ENCODE data around the gene PPIB. TPM values are rescaled to one million over a fixed set of nuclear protein-coding genes. Genes with fewer than 3 reads are reported as not detected.

Gene PPIB
- total RNA-seq: 1,108 and 1,131 TPM in 2 replicates

DNA sequence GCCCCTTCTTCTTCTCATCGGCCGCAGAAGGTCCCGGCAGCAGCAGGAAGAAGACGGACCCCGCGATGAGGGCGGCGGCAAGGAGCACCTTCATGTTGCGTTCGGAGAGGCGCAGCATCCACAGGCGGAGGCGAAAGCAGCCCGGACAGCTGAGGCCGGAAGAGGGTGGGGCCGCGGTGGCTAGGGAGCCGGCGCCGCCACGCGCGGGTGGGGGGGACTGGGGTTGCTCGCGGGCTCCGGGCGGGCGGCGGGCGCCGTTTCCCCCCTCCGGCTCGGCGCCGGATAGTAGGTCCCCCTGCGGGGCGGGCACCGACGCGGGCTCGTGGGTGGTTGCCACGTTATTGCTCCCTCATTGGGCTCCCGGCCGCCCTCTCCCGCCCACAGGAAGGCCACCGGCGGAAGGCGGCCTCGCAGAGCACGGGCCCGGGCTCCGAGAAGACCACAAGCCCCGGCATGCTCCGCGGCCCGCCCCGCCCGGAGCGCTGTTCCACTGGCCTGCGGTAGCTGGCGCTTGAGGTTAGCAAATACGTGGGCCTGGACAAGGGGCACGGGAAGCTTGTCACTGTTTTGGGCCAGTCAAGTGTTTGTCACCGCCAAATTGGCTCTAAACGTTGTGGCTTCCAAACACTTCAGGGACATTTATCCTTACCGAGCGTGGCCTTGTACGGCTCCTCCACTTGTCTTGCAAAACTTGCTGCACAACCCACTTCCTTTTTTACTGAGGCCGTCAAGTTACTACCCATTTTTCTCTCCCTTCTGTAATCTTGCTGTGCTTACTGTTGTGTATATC is at the start of gene PPIB:
Gene PPIB, minus strand, starts transcription at position 154 of the 790 bp plus-strand sequence. Its CDS starts 36 bp downstream, at position 118.

DNA sequence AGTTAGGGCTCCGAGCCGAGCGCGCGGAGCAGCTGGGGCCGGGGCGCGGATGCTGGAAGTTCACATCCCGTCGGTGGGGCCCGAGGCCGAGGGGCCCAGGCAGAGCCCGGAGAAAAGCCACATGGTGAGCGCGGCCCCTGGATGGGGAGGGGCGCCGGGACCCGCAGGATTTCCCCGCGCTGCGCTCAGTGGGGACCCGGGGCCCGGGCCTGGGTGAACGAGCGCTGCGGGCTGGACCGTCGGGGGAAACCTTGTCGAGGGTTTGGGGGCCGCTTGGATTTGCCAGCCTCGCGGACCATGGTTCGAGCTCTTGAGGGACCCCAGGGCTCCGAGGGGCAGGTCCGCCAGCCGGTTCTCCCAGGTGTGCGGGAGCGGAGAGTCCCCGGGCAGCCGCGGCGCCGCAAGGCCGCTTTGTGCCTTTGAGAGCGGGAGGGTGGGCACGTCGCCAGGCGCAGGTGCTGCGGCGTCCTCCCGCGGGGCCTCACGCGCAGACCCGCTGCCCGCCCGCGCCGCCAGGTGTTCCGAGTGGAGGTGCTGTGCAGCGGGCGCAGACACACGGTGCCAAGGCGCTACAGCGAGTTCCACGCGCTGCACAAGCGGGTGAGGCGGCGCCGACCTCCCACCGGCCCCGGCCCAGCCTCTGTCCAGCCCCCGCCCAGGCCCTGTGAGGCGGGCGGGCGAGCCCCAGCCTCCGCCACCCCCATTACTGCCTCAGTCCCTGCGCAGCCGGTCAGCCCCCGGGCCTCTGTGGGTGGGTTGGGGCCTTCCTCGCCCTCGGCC is 10.9 kb downstream of the PPIB start, which contains the start of gene SNX22:
Gene SNX22, plus strand, starts transcription at position 5 of the 780 bp plus-strand sequence. Its CDS starts 45 bp downstream, at position 50.

Other genes starting within 250 kb of the PPIB start
- gene DAPK2, start 116.5 kb downstream of the PPIB start, total RNA-seq: 2.4 and 2.9 TPM in 2 replicates
- 55.9 and 64.7 TPM in 2 replicates for gene CIAO2A, start 69.2 kb downstream of the PPIB start, total RNA-seq
- 45.0 and 45.3 TPM in 2 replicates for gene SNX1, start 67.0 kb downstream of the PPIB start, total RNA-seq
- 0.06 and 0.13 TPM in 2 replicates for gene SNX22, start 11.3 kb downstream of the PPIB start, total RNA-seq
- 20.6 and 24.4 TPM in 2 replicates for gene CSNK1G1, start 193.2 kb upstream of the PPIB start, total RNA-seq
- 18.5 and 38.1 TPM in 2 replicates for gene PCLAF, start 218.4 kb upstream of the PPIB start, total RNA-seq
- gene TRIP4, start 224.8 kb upstream of the PPIB start, total RNA-seq: 11.3 and 11.4 TPM in 2 replicates